ENCODE results near the gene ANKMY1. TPM values are rescaled to one million over a fixed set of nuclear protein-coding genes. Genes with fewer than 3 reads are reported as not detected.

ANKMY1 gene
- polyA plus RNA-seq, 3 donors = 2.1 to 22.9 (median 2.9) TPM

- Histone ChIP-seq H4K20me1 (ENCODE audit: insufficient read depth, low read length) (peaks cover 17% of the 10 kb centered on the region), H3K4me1 (ENCODE audit: control insufficient read depth in 1 of 2, insufficient read depth in 2 of 2, low read length in 2 of 2) (no peaks in the 10 kb centered on the region), H3K9me3 (replicated peaks in 1 of 2; ENCODE audit: control insufficient read depth in 1 of 2, insufficient read depth in 1 of 2, low read length in 2 of 2) (no peaks in the 10 kb centered on the region), H3K9ac (ENCODE audit: insufficient read depth, low read length, poor library complexity, severe bottlenecking) (no peak overlapping the region), H3K4me2 (replicated peaks; ENCODE audit: extremely low read depth, low read length, poor library complexity, severe bottlenecking) (no peak overlapping the region), H3K36me3 (replicated peaks in 1 of 2; ENCODE audit: control insufficient read depth in 1 of 2, insufficient read depth in 2 of 2, low read length in 2 of 2) (peaks cover 58 to 89% of the 10 kb centered on the region in 2 donors), H3K27me3 (ENCODE audit: control insufficient read depth in 2 of 2, insufficient read depth in 2 of 2, low read length in 2 of 2) (no peaks in the 10 kb centered on the region), H3K27ac (ENCODE audit: low read depth in 1 of 2, low read length in 2 of 2) (no peak overlapping the region), H2AFZ (ENCODE audit: insufficient read depth, low read depth, low read length, poor library complexity, severe bottlenecking) (no peak overlapping the region), H3K79me2 (ENCODE audit: insufficient read depth, low read length) (peaks cover 10% of the 10 kb centered on the region), H3K4me3 (replicated peaks in 1 of 3; ENCODE audit: low read depth in 2 of 3, low read length in 3 of 3) (no peak overlapping the region)
- no peak for DNase-seq
- Mint-ChIP-seq H3K9me3 (no peaks in the 10 kb centered on the region), H3K36me3 (peaks cover 36 to 74% of the 10 kb centered on the region in 2 donors), H3K27me3 (ENCODE audit: low read depth in 3 of 3) (peaks cover 0 to 3% (median 0%) of the 10 kb centered on the region in 3 donors), H3K4me1 (no peaks in the 10 kb centered on the region), H3K4me3 (no peak overlapping the region), H3K27ac (no peak overlapping the region)
- TF ChIP-seq, protein P1, sequence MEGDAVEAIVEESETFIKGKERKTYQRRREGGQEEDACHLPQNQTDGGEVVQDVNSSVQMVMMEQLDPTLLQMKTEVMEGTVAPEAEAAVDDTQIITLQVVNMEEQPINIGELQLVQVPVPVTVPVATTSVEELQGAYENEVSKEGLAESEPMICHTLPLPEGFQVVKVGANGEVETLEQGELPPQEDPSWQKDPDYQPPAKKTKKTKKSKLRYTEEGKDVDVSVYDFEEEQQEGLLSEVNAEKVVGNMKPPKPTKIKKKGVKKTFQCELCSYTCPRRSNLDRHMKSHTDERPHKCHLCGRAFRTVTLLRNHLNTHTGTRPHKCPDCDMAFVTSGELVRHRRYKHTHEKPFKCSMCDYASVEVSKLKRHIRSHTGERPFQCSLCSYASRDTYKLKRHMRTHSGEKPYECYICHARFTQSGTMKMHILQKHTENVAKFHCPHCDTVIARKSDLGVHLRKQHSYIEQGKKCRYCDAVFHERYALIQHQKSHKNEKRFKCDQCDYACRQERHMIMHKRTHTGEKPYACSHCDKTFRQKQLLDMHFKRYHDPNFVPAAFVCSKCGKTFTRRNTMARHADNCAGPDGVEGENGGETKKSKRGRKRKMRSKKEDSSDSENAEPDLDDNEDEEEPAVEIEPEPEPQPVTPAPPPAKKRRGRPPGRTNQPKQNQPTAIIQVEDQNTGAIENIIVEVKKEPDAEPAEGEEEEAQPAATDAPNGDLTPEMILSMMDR (IDR thresholded peaks at IDR 0.05) = no peak
- intact Hi-C loops (cut with micrococcal nuclease) = no loop called here
- 97% methylated on average over 16 of the region's 17 CpGs for WGBS (ENCODE audit: insufficient coverage)
These were observed 40.6 kb upstream of the ANKMY1 start for GRCh38 chr2:240598311-240598911.

GRCh38 chr2:240597419-240598181 lies 39.8 kb upstream of the ANKMY1 start:
- Histone ChIP-seq H3K9ac (ENCODE audit: insufficient read depth, low read length, poor library complexity, severe bottlenecking) (no peak overlapping the region), H3K4me2 (replicated peaks; ENCODE audit: extremely low read depth, low read length, poor library complexity, severe bottlenecking) (no peak overlapping the region), H2AFZ (ENCODE audit: insufficient read depth, low read depth, low read length, poor library complexity, severe bottlenecking) (no peak overlapping the region), H3K27ac (ENCODE audit: low read depth in 1 of 2, low read length in 2 of 2) (no peak overlapping the region), H3K4me3 (replicated peaks in 1 of 3; ENCODE audit: low read depth in 2 of 3, low read length in 3 of 3) (no peak overlapping the region), H3K79me2 (ENCODE audit: insufficient read depth, low read length) (peaks cover 16% of the 10 kb centered on the region), H3K9me3 (replicated peaks in 1 of 2; ENCODE audit: control insufficient read depth in 1 of 2, insufficient read depth in 1 of 2, low read length in 2 of 2) (no peaks in the 10 kb centered on the region), H3K4me1 (ENCODE audit: control insufficient read depth in 1 of 2, insufficient read depth in 2 of 2, low read length in 2 of 2) (no peaks in the 10 kb centered on the region), H4K20me1 (ENCODE audit: insufficient read depth, low read length) (peaks cover 23% of the 10 kb centered on the region), H3K36me3 (replicated peaks in 1 of 2; ENCODE audit: control insufficient read depth in 1 of 2, insufficient read depth in 2 of 2, low read length in 2 of 2) (peaks cover 60 to 93% of the 10 kb centered on the region in 2 donors), H3K27me3 (ENCODE audit: control insufficient read depth in 2 of 2, insufficient read depth in 2 of 2, low read length in 2 of 2) (no peaks in the 10 kb centered on the region)
- no peak for DNase-seq
- H3K4me3 Mint-ChIP-seq = no peak overlapping the region
- TF ChIP-seq, protein P1 (IDR thresholded peaks at IDR 0.05) = no peak
- H3K9me3 Mint-ChIP-seq = no peaks in the 10 kb centered on the region
- no peak overlapping the region for H3K27ac Mint-ChIP-seq
- 96% methylated on average over 18 of the region's 22 CpGs for WGBS (ENCODE audit: insufficient coverage)
- intact Hi-C loops (cut with micrococcal nuclease) = no loop called here
- H3K4me1 Mint-ChIP-seq = no peaks in the 10 kb centered on the region
- peaks cover 0 to 3% (median 0%) of the 10 kb centered on the region in 3 donors for H3K27me3 Mint-ChIP-seq (ENCODE audit: low read depth in 3 of 3)
- H3K36me3 Mint-ChIP-seq = peaks cover 38 to 79% of the 10 kb centered on the region in 2 donors

All from CD14-positive monocyte (primary cell).